NK-92 (cell line): ENCODE results near the gene COG2.
"Not testable (repeated sequence)": the region's sequence is repeated elsewhere in the genome, so short reads cannot be mapped to it uniquely, and the experiment has no call there.

ENCODE experiments used
- DNase-seq: peaks from one replicate; lab custom pipeline; 2025; ENCODE audit not compliant: unreplicated experiment; lab: John Stamatoyannopoulos, UW

The COG2 gene

DNA sequence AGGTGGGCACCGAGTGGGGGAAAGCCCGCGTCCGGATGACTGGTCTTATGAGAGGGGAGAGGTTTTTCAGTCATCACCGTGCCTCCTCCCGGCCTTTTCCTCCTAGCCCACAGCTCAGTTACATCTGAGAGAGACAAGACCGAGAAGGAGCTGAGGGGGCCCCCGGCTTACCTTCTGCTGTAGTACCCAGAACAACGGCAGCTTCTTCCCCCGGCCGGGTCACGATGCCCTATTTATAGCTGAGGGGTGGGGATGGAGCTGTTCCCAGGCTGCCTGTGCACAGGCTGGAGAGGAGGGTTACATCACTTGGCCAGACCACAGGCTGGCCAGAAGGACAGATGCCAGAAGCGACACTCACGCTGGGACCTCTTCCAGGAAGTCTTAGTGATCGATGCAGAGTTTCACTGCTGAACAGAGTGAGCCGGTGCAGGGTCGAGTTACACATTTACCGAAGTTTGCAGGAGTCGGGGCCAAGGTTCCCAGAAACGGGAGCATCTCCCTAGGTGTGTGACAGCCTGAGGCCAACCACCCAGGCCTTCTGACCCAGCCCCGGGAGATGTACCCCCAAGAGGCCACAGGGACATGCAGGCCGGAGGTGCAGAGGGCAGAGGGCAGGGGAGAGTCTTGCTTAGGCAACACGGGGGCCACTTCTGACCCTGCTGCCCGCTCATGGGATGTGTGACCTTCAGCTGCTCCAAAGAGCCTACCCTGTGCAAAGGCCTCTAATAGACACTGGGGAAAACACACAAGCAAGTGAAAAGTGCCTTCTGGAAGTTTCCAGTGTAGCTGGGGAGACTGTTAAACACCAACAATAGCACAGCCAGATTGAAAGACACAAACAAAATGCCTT is 71.9 kb downstream of the COG2 start, which contains the start of gene AGT:
Gene AGT (minus strand): TSS at position 208 of the 850 bp plus-strand sequence. CDS start 3,299 bp downstream, outside the sequence.
- DNase-seq, result no peak

DNA sequence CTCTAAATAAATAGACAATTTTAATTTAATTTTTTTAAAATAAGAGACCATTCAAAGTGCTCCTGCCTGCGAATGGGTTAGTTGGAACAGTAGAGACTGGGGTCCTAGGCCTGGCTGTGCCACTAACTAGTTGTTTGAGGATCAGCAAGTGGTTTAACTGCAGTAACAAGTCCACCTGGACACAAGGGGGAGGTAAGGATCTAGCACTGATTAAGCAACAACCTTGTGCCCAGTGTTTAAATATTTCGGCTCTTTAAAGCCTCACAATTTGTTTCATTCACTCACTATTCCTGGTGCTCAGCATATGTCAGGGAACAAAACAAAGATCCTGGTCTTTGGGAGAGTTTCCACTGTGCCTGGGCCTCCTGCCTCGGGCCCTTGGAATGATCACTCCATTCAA is 73.2 kb downstream of the COG2 start:
- no peak for DNase-seq

DNA sequence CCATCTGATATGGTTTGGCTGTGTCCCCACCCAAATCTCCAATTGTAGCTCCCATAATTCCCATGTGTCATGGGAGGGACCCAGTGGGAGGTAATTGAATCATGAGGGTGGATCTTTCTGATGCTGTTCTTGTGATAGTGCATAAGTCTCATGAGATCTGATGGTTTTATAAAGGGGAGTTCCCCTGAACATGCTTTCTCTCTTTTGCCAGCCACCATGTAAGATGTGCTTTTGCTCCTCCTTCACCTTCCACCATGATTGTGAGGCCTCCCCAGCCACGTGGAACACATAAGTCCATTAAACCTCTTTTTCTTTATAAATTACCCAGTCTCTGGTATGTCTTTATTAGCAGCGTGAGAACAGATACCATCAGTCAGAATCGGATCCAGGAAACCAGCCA is 74.2 kb downstream of the COG2 start:
- DNase-seq, result not testable (repeated sequence)

DNA sequence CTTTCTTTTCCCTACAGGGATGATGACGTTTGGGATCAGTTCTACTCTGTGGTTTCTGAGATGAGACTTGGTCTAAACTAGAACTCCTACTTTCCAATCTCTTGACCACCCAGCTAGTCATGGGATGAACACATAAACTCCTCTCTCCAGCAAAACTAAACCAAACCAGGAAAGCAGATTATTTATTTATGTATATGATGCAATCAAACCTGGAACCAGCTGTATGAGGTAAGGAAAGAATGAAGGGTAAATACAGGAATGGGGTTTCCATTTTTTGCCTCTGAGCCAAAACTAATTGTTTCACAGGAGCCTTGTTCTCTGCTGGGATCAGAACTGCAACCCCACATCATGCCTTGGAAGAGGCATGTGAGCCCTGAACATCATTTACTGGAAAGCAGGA is 75.0 kb downstream of the COG2 start:
- DNase-seq, result no peak

DNA sequence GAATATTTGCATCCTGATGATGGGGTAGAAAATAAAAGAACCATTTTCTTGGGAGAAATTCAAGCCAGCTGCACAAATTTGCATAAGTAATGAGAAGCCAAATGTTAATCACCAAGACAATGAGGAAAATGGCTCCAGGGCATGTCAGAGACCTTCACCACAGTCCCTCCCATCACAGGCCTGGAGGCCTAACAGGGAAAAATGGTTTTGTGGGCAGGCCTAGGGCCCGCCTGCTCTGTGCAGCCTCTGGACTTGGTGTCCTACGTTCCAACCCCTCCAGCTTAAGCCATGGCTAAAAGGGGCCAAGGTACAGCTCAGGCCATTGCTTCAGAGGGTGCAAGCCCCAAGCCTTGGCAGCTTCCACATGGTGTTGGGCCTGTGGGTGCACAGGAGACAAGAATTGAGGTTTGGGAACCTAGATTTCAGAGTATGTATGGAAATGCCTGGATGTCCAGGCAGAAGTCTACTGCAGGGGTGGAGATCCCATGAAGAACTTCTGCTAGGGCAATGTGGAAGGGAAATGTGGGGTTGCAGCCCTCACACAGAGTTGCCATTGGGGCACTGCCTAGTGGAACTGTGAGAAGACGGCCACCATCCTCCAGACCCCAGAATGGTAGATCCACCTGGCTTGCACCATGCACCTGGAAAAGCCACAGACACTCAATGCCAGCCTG is 79.7 kb downstream of the COG2 start:
- DNase-seq, result not testable (repeated sequence)

DNA sequence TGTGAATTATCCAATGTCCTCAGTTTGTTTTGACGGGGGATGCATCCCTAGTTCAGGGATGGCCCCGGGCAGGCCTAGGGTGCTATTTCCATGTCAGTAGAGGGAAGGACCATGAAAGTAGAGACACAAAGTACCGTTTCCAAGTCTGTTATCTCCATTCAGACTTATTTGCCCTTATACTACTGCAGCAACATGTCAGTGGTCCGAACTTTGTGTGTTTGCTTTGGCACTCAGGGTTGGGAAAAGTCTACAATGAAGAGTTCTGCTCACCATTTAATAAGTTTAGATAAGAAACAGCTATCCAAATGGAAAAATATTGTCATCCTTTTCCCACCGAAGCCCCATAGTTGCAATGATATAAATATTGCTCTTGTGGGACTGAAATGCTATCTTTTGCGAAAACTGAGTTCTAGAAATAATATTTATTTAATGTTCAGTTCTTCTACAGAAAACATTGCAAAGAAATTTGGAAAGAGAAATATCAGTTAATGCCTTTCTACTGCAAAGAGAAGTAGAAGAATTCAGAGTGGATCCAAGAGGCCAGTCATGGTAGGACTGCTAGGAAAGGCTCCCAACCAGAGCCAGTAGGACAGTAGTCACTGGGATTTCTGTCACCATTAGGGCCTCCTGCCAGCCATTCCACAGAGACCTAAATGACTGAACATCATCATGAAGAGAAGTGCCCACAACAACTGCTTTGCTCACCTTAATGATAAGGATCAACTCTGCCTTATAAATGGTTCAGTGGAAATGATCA is 83.2 kb downstream of the COG2 start:
- no peak for DNase-seq

DNA sequence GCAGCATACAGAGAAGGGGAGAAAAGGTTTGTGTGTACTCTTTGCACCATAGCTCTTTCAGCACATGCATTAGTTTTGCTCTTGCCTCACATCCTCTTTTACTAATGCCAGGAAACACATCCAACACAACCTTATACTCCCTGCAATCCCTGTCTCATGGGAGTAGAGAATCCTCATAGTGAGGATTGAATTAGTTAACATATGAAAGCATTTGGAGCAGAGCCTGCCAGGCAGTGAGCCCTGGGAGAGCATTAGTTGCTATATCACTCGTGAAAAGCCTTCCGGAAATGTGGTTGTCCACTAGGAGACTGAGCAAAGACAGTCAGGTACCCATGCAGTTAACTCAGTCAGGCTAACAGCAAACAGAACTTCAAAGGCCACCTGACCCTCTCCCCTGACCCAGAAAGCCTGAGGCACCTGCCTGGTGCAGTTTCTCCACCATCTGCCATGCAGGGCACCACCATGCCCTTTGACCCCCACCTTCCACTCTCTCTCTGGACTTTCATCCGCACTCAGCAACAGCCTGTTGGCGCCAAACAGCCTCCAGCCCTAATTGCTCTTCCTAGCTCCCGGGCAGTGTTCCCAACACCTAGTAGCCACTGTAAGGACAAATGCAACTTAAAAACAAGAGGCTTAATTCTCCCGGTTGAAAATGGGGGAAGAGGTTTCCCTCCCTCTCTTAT is 86.6 kb downstream of the COG2 start:
- no peak for DNase-seq

DNA sequence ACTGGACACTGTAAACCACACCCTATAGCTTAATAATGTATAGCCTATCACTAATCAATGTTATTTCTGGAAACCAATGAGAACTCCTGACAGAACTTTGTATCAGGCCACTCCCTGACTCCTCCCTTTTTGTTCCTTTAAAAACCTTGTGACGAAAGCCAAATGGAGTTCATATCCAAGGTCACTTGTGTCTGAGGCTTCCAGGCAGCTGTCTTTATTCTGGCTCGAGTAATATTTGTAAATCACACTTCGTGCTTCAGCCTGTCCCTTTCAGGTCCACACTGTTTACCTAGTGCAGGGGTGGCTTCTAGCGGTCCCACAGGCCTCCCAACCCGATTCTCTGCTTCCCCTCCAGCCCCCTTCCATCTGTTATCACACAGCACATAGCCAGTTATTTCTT is 88.7 kb downstream of the COG2 start:
- no peak for DNase-seq

DNA sequence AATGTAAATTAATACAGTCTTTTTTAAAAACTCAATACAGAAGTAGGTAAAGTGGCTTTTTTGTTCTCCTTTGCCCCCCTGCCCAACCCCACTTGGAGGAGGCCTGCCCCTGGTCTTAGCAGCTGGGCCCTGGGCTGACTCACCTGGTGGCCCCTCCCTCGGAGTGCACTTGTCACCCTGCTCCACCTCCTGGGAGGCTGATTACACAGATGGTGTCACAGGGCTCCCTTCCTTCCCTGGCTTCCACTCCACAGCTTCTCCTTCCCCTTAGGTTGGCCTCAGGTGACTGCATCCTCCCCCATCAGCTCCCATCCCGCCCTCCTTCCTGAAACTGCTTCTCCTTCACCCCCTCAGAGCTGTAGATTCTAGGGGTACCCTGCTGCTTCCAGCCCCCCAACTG is 93.2 kb downstream of the COG2 start:
- DNase-seq, result no peak

DNA sequence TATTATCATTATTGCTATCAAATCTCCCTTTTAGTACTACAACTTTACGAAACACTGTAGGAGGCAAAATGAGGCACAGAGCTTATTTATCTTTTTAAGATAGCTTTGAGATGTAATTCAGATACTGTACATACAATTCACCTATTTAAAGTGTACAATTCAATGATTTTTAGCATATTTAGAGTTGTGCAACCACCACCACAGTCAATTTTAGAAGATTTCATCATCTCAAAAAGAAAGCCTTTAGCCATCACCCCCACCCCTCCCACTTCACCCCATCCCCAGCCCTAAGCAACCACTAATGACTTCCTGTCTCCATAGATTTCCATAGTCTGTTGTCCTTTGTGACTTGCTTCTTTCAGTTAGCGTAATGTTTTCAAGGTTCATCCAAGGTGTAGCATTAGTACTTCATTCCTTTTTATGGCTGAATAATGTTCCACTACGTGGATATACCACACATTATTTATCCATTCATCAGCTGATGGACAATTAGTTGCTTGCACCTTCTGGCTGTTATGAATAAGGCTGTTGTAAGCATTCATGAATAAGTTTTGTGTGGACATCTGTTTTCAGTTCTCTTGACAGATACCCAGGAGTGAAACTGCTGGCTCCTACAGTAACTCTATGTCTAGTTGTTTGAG is 95.5 kb downstream of the COG2 start:
- DNase-seq, result no peak

DNA sequence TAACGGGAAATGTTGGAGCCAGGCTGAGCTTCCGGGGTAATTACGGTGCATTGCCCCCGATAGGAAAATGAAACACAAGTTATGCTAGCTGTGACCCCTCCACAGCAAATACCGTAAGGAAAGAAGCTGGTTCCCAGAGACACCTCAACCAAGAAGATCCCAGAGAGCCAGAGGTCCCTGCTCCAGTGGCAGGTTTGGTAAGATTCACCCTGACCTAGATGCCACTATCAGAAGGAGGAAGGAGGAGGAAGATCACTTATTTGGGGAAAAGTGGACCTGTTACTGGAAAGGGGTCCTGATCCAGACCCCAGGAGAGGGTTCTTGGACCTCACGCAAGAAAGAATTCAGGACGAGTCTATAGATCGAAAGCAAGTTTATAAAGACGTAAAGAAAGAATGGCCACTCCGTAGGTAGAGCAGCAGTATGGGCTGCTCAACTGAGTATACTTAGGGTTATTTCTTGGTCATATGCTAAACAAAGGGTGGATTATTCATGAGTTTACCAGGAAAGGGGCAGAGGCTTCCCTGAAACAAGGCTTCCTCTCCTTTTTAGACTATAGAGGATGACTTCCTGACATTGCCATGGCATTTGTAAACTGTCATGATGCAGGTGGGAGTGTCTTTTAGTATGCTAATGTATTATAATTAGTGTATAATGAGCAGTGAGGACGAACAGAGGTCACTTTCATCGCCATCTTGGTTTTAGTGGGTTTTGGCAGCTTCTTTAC is 97.4 kb downstream of the COG2 start:
- no peak for DNase-seq
